Hepatocyte (in vitro differentiated cells): ENCODE measurements around the gene RPL36A. TPM values are rescaled to one million over a fixed set of nuclear protein-coding genes. Genes with fewer than 3 reads are reported as not detected.

Experiments used
- DNase-seq: peaks from one replicate; pipeline ENCODE4 v3.0.0-alpha.2; 2016; ENCODE audit warnings: low spot score
- H2AFZ ChIP-seq: fragments of 200-600 bp; sonication (generic); 2 replicates; pipeline ENCODE4 v1.6.0; 2016; ENCODE audit warnings: antibody characterized with exemption, mild to moderate bottlenecking
- H3K27ac ChIP-seq: fragments of 200-600 bp; sonication (generic); 2 replicates; pipeline ENCODE4 v1.5.1; 2016; ENCODE audit warnings: mild to moderate bottlenecking
- H3K27me3 ChIP-seq: fragments of 200-600 bp; sonication (generic); 2 replicates; pipeline ENCODE4 v1.6.1; 2016
- H3K36me3 ChIP-seq: fragments of 200-600 bp; sonication (generic); replicated peaks from 2 replicates; pipeline ENCODE4 v1.5.1; 2016; ENCODE audit warnings: low read depth; ENCODE audit not compliant: insufficient read depth
- H3K4me1 ChIP-seq: fragments of 200-600 bp; sonication (generic); 2 replicates; pipeline ENCODE4 v1.5.1; 2016; ENCODE audit warnings: mild to moderate bottlenecking, moderate library complexity; ENCODE audit not compliant: insufficient read depth
- H3K4me2 ChIP-seq: fragments of 200-600 bp; sonication (generic); 2 replicates; pipeline ENCODE4 v1.6.0; 2016
- H3K4me3 ChIP-seq: fragments of 200-600 bp; sonication (generic); 2 replicates; pipeline ENCODE4 v1.5.1; 2016; ENCODE audit warnings: mild to moderate bottlenecking
- H3K79me2 ChIP-seq: fragments of 200-600 bp; sonication (generic); 2 replicates; pipeline ENCODE4 v1.6.0; 2017; ENCODE audit warnings: mild to moderate bottlenecking
- H3K9me2 ChIP-seq: fragments of 200-600 bp; sonication (generic); replicated peaks from 2 replicates; pipeline ENCODE4 v1.6.0; 2017; ENCODE audit warnings: mild to moderate bottlenecking; ENCODE audit not compliant: insufficient read depth
- H3K9me3 ChIP-seq: fragments of 200-600 bp; sonication (generic); 2 replicates; pipeline ENCODE4 v1.5.1; 2016; ENCODE audit warnings: low read depth, mild to moderate bottlenecking
- H4K20me1 ChIP-seq: fragments of 200-600 bp; sonication (generic); 2 replicates; pipeline ENCODE4 v1.6.0; 2016; ENCODE audit warnings: mild to moderate bottlenecking; ENCODE audit not compliant: insufficient read depth, poor library complexity, severe bottlenecking
- EZH2 ChIP-seq: fragments of 200-600 bp; sonication (generic); IDR thresholded peaks from 2 replicates; pipeline ENCODE4 v1.6.1; 2016; ENCODE audit warnings: antibody characterized with exemption, mild to moderate bottlenecking, borderline replicate concordance
- EZH2phosphoT487 ChIP-seq: fragments of 200-600 bp; sonication (generic); IDR thresholded peaks from one replicate; pipeline ENCODE4 v1.6.1; 2018; ENCODE audit warnings: antibody characterized with exemption, mild to moderate bottlenecking, low read depth, moderate library complexity; ENCODE audit not compliant: unreplicated experiment, severe bottlenecking
- WGBS: methylation state at CpG from one replicate; pipeline ENCODE4 v1.1.6; 2016; ENCODE audit warnings: low lambda C conversion rate; ENCODE audit errors: missing lambda C conversion rate; 5-methylcytosine and 5-hydroxymethylcytosine counted together
- polyA plus RNA-seq: library from polyadenylated mRNA; unstranded; fragments of >200 nt; fragmentation: Nextera tagmentation; extraction: Ambion mirVana; gene quantifications from 2 replicates; pipeline ENCODE4 v1.2.1, GENCODE V29; 2016
- total RNA-seq: library from RNA; depleted of rRNA; stranded (reverse); fragments of >200 nt; gene quantifications from 2 replicates; pipeline ENCODE4 v1.2.3, GENCODE V29; 2014
- TF ChIP-seq, protein P1 (sequence below): fragments of 200-600 bp; sonication (generic); IDR thresholded peaks from 2 replicates; pipeline ENCODE4 v1.5.1; 2016; ENCODE audit warnings: antibody characterized with exemption, mild to moderate bottlenecking; ENCODE audit not compliant: poor library complexity

The RPL36A gene
- total RNA-seq (2,118 and 2,358 TPM in 2 replicates), polyA plus RNA-seq (245 and 263 TPM in 2 replicates)

DNA sequence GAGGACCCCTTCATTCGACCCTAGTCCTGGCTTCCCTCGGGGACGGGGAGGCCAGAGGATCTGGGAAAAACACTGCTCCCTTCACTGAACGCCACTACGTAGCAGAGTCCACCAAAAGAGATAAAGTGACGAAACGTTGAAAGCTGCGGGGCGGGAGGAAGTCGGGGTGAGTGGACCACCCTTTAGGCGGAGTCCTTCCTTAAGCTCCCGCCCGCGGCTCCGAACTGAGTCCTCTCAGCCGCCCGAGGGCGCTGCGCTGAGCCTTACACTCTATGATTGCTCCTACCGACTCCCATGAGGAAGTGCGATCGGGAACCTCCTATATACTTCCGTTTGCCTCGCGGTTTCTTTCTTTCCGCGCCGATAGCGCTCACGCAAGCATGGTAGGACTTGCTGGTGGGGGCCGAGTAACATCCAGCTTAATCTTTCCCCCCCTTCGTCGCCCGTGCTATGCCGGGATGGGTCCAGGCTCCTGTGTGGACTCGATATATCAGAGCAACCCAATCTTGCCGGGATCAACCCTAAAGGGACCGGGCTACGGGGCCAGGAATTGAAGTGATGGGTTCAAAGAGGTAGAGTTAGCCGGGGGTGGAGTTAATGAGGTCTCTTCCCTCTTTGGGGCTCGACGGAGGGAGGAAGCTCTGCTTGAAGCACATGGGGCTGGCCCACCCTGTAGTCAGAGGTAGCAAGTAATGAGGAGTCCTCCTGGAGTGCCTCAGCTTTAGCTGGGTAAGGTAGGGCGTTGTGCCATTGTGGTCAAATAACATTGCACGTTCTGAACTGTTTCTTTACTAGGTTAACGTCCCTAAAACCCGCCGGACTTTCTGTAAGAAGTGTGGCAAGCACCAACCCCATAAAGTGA, at the start of gene RPL36A:
TSS of gene RPL36A (plus strand) at position 348 of the 862 bp plus-strand sequence. CDS start at position 381, 33 bp downstream.
- 43% methylated on average over 47 of the region's 47 CpGs for WGBS
- TF ChIP-seq EZH2phosphoT487 (no peak), EZH2 (no peak)
- TF ChIP-seq, protein P1, sequence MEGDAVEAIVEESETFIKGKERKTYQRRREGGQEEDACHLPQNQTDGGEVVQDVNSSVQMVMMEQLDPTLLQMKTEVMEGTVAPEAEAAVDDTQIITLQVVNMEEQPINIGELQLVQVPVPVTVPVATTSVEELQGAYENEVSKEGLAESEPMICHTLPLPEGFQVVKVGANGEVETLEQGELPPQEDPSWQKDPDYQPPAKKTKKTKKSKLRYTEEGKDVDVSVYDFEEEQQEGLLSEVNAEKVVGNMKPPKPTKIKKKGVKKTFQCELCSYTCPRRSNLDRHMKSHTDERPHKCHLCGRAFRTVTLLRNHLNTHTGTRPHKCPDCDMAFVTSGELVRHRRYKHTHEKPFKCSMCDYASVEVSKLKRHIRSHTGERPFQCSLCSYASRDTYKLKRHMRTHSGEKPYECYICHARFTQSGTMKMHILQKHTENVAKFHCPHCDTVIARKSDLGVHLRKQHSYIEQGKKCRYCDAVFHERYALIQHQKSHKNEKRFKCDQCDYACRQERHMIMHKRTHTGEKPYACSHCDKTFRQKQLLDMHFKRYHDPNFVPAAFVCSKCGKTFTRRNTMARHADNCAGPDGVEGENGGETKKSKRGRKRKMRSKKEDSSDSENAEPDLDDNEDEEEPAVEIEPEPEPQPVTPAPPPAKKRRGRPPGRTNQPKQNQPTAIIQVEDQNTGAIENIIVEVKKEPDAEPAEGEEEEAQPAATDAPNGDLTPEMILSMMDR = peak; percentile 73
- no peaks in the 10 kb centered on the region for H3K27me3 ChIP-seq
- no peaks in the 10 kb centered on the region for H3K4me1 ChIP-seq
- H3K79me2 ChIP-seq = peaks cover 6% of the 10 kb centered on the region
- H3K4me2 ChIP-seq = peak within 1 kb of the TSS; percentile 85
- H3K9me2 ChIP-seq = no peaks in the 10 kb centered on the region
- peak within 1 kb of the TSS; percentile 57 for H2AFZ ChIP-seq
- peak within 1 kb of the TSS; percentile 89 for H3K27ac ChIP-seq
- no peaks in the 10 kb centered on the region for H4K20me1 ChIP-seq
- no peaks in the 10 kb centered on the region for H3K9me3 ChIP-seq
- no peaks in the 10 kb centered on the region for H3K36me3 ChIP-seq
- H3K4me3 ChIP-seq = peak within 1 kb of the TSS; percentile 48
- peak; percentile 93 for DNase-seq

DNA sequence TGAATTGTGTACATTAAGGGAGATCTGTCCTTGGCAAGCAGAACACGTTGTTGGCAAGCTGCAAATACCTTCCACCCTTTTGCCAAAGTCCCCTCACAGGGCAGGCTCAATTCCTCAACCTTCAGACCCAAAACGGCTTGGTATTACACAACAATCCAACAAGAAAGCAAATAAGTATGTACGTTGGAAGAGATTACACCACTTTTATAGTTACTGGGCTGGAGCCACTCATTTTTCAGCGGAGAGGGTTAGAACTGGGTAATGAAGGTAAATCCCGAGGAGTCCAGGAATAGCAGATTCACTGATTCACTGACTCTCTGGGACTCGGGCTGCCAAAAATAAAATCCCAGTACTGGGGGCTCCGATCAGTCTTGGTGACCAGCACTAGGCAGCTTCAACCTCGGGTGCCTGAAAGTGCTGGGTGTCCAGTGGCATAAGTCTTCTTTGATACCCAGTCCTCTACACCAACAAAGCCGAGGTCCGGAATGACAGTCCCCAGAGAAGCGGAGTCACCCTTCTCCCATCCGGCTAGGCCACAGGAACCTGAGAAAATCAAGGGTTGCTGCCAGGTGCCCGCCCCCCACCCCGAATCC, 42.9 kb upstream of the RPL36A start:
- TF ChIP-seq EZH2phosphoT487 (no peak), EZH2 (no peak)
- TF ChIP-seq, protein P1 = no peak
- Histone ChIP-seq H3K79me2 (peaks cover 10% of the 10 kb centered on the region), H3K4me3 (peak overlapping the region; percentile 54), H4K20me1 (no peaks in the 10 kb centered on the region), H3K27me3 (no peaks in the 10 kb centered on the region), H3K4me2 (peak overlapping the region; percentile 77), H3K36me3 (no peaks in the 10 kb centered on the region), H3K27ac (peak overlapping the region; percentile 97), H3K9me3 (no peaks in the 10 kb centered on the region), H3K9me2 (no peaks in the 10 kb centered on the region), H3K4me1 (no peaks in the 10 kb centered on the region), H2AFZ (peak overlapping the region; percentile 49)
- WGBS = 41% methylated on average over 12 of the region's 14 CpGs
- peak; percentile 13 for DNase-seq

DNA sequence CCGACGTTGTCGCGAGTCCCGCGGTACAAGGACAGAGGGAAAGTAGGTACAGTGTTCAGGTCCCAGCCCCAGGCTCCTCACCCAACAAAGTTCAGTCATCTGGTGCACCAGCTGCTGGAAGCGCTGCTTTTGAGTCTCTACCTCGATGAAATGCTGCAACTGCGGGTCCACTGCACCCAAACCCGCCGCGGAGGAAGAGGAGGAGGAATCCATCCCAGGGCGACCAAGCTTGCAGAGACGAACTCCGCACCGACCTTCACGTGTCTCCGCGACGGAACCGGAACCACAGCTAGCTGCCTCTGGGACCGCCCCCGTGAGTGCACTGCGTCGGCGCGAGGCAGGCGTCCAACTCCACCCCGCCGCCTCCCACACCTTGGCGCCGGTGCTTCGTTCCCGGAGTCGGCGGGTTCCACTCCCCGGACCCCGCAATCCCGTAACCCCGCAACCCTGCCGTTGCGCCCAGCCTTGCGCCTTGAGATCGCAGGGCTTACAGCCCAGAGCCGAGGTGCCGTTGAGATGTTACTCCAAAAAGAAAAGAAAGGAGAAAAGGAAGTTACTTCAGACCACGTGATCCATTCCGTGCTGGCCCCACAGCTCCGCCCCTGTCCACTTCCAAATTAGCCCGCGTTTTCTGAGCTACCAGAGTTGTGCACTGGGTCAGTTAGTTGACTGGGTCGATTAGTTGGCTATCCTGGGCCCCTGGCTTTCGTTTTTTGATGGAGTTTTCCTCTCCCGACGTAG, 42.2 kb upstream of the RPL36A start, which contains the start of gene TIMM8A:
TSS of gene TIMM8A (minus strand) at position 291 of the 741 bp plus-strand sequence. CDS start at position 213, 78 bp downstream.
- peak; percentile 85 for DNase-seq
- no peaks in the 10 kb centered on the region for H3K27me3 ChIP-seq
- no peak for TF ChIP-seq EZH2phosphoT487
- TF ChIP-seq EZH2 = no peak
- TF ChIP-seq, protein P1 = no peak
- no peaks in the 10 kb centered on the region for H3K4me1 ChIP-seq
- H3K4me2 ChIP-seq = peak within 1 kb of the TSS; percentile 77
- H3K9me2 ChIP-seq = no peaks in the 10 kb centered on the region
- H3K79me2 ChIP-seq = peaks cover 10% of the 10 kb centered on the region
- peak within 1 kb of the TSS; percentile 54 for H3K4me3 ChIP-seq
- WGBS = 45% methylated on average over 46 of the region's 55 CpGs
- no peaks in the 10 kb centered on the region for H3K36me3 ChIP-seq
- H3K9me3 ChIP-seq = no peaks in the 10 kb centered on the region
- H3K27ac ChIP-seq = peak within 1 kb of the TSS; percentile 97
- H2AFZ ChIP-seq = peak within 1 kb of the TSS; percentile 49
- H4K20me1 ChIP-seq = no peaks in the 10 kb centered on the region
